ENCODE measurements around the gene HMG20A.

The HMG20A gene

GRCh38 chr15:77528968-77529319 is 108.3 kb downstream of the HMG20A start:
- DNase-seq (ENCODE audit: extremely low read depth, low read depth) = no peak
- TF ChIP-seq CTCF (IDR thresholded peaks at IDR 0.05; ENCODE audit: low read depth, low read length) = no peak

DNA sequence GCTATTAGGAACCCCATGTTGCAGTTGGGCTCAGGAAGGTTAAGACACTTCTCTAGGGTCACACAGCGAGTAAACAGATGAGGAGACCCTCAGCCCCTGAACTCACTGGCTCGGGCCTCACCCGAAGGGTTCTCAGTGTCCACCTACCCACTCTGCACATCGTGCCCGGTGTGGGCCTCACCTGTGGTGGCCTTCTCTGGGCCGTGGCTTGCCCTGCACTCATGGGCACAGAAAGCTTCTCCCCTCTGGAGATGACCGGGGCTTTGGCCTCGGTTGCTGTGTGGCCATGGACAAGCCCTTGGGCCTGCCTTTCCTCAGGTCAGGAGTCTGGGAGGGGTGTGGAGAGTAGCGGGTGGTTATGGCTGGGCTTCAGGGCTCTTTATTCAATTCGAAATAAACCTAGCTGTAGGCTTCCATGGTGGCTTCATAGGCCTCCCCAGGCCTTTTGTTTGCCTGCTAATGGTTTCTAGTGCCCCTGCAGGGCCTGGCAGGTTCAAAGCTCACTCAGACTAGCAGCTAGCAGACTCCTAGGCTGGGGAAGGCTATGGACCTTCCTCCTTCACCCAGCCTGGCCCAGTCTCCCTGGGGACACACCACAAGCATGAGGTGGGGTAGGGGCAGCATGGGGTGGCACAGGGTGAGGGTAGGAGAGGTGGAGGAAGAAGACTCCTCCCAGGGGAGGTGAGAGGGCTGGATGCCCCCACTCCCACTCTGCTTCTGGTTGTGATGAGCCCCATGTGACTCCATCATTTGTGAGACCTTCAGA is 108.9 kb downstream of the HMG20A start:
- DNase-seq (ENCODE audit: extremely low read depth, low read depth) = no peak
- no peak for TF ChIP-seq CTCF (IDR thresholded peaks at IDR 0.05; ENCODE audit: low read depth, low read length)

GRCh38 chr15:77530576-77530975 is 109.9 kb downstream of the HMG20A start:
- no peak for TF ChIP-seq CTCF (IDR thresholded peaks at IDR 0.05; ENCODE audit: low read depth, low read length)

GRCh38 chr15:77531191-77532000 is 110.7 kb downstream of the HMG20A start:
- DNase-seq (ENCODE audit: extremely low read depth, low read depth) = no peak
- no peak for TF ChIP-seq CTCF (IDR thresholded peaks at IDR 0.05; ENCODE audit: low read depth, low read length)

More at GRCh38 chr15:77530576-77530975, 109.9 kb downstream of the HMG20A start:
- DNase-seq (ENCODE audit: extremely low read depth, low read depth) = no peak

DNA sequence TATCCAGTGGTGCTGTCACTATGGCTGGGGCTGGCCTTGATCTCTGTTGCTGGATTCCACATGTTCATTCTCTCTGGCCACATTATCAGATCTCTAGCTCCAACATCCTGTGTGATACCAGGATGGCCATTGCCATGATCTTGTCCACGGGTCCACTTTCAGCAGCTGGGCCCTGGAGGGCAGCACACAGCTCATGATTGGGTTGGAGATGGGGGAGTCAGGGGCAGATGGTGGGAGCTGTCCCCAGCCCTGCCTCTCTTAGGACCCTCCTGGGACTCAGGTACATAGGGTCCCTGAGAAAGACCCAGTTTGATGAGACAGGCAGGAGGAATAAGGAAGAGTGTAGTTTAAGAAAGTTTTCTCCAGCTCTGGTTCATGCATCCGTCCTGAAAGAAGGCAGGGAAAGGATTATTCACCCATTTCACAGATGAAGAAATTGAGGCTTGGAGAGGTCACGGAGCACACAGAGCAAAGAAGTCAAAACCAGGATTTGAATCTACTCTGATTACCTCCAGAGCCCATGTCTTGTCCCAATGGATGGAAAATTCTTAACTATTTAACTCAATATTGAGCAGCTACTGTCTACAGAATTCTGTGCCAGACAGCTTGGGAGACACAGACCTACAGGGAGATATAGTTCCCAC is 111.5 kb downstream of the HMG20A start:
- TF ChIP-seq CTCF (IDR thresholded peaks at IDR 0.05; ENCODE audit: low read depth, low read length) = no peak

DNA sequence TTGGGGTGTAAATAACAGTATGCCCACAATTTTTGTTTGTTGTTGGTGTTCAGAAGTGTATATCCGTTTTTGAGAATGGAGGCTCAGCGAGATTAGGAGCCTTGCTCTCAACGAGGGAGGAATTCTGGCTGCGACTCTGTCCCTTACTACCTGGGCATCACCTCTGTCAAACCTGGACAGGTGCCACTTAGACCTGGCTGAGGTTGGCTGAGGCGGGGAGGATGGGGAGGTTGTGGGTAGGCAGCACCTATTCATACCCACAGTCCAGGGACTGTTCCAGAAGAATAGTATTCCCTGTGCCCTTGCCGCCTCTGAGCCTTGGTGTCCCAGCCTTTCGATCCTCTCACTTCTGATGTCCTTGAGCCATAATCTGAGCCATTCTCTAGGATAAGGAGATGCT is 112.2 kb downstream of the HMG20A start:
- no peak for TF ChIP-seq CTCF (IDR thresholded peaks at IDR 0.05; ENCODE audit: low read depth, low read length)
- DNase-seq (ENCODE audit: extremely low read depth, low read depth) = no peak

More for the DNA sequence above, 111.5 kb downstream of the HMG20A start:
- no peak for DNase-seq (ENCODE audit: extremely low read depth, low read depth)
